Aorta (tissue), 5 donors: ENCODE data around the gene NSMF. TPM values are rescaled to one million over a fixed set of nuclear protein-coding genes. Genes with fewer than 3 reads are reported as not detected.

ENCODE experiments used
- ATAC-seq: fragments of 200-7000 bp; cut with Tn5 transposase; one replicate; pipeline ENCODE4 v1.9.1; 2022; ENCODE audit warnings: moderate library complexity; ENCODE audit not compliant: low FRiP score
- DNase-seq, 2 donors: peaks; one replicate each; pipeline ENCODE4 v3.0.0-alpha.2; 2020
- H3K27ac ChIP-seq, 2 donors: one replicate each; pipeline ENCODE4 v1.5.1; 2013; ENCODE audit warnings: low read length in 2 of 2, mild to moderate bottlenecking in 2 of 2, moderate library complexity in 2 of 2, control low read depth in 1 of 2, inconsistent platforms in 1 of 2, low read depth in 1 of 2
- H3K27me3 ChIP-seq, 2 donors: one replicate each; pipeline ENCODE4 v1.6.1; 2013; ENCODE audit warnings: control low read depth in 1 of 2, low read length in 1 of 2, mild to moderate bottlenecking in 1 of 2, moderate library complexity in 1 of 2; ENCODE audit not compliant: insufficient read depth in 2 of 2, control insufficient read depth in 1 of 2
- H3K36me3 ChIP-seq, 2 donors: one replicate each; pipeline ENCODE4 v1.6.1; 2013; ENCODE audit warnings: control low read depth in 1 of 2, low read length in 1 of 2, mild to moderate bottlenecking in 1 of 2; ENCODE audit not compliant: insufficient read depth in 2 of 2, control insufficient read depth in 1 of 2
- H3K4me1 ChIP-seq, 2 donors: one replicate each; pipeline ENCODE4 v1.6.1; 2013; ENCODE audit warnings: low read length in 2 of 2, control low read depth in 1 of 2, mild to moderate bottlenecking in 1 of 2, moderate library complexity in 1 of 2; ENCODE audit not compliant: insufficient read depth in 2 of 2, control insufficient read depth in 1 of 2
- H3K4me3 ChIP-seq, 2 donors: one replicate each; pipeline ENCODE4 v1.5.1; 2013; ENCODE audit warnings: low read length in 2 of 2, control low read depth in 1 of 2, mild to moderate bottlenecking in 1 of 2
- H3K9me3 ChIP-seq: one replicate; pipeline ENCODE4 v1.6.1; 2013; ENCODE audit warnings: mild to moderate bottlenecking, low read length; ENCODE audit not compliant: control insufficient read depth
- WGBS, 2 donors: extraction: QIAGEN DNeasy Blood & Tissue Kit; methylation state at CpG; one replicate each; pipeline ENCODE4 v1.1.7; 2013; 5-methylcytosine and 5-hydroxymethylcytosine counted together
- intact Hi-C, 2 donors: fragments of 100-400 bp; cut with DNase I; formaldehyde crosslinking; loops; one replicate each; pipeline versions ENCODE4 v1.14.2 to v1.15.0; 2022
- microRNA-seq, 2 donors: library from miRNA; unstranded; fragments of <30 nt; microRNA quantifications; one replicate each; pipeline ENCODE4 v1.2.0, GENCODE V29; 2020
- polyA plus RNA-seq, 2 donors: library from polyadenylated mRNA; stranded (reverse); fragments of 200-250 nt; gene quantifications; one replicate each; pipeline ENCODE4 v1.2.3, GENCODE V29; 2013
- total RNA-seq, 2 donors: library from RNA; stranded (reverse); fragmentation: NEBNext Ultra II Directional; extraction: Animal tissue kit (Norgen Biotek cat#: 25700); gene quantifications; one replicate each; pipeline ENCODE4 v1.2.1, GENCODE V29; 2021
- donor health status: healthy with polysubstance abuse.
- donor health status: Bipolar disorder and iron deficiency.
- donor health status: DM: no; HTN: no; CAD: no.
- donor health status: DM: no; HTN: no; CAD: no.
- donor health status: DM: yes; HTN: yes; CAD: no.

The NSMF gene
- total and polyA plus RNA-seq, 4 donors = 75.5 to 154 (median 77.5) TPM

DNA sequence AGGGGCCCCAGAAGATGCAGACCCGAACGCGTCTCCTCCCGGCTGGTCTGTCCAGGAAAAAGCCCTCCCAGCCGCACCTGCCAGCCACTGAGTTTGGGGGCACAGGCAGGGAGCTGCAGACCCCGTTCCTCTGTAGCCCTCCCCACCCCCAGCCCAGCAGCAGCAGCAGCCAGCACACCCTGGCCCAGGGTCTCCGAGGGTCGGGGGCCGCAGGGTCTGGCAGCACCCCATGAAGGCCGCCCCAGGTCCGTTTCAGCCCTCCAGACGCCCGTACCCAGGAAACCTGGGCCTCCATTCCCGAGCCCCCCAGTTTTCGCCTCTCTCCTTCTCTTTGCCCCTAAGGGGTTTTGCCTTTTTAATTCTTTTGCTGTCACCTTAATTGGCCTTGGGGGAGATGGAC is 55.9 kb downstream of the NSMF start:
- Histone ChIP-seq H3K4me1 (no peaks in the 10 kb centered on the region), H3K9me3 (no peaks in the 10 kb centered on the region), H3K27ac (no peak overlapping the region), H3K27me3 (no peaks in the 10 kb centered on the region), H3K4me3 (no peak overlapping the region), H3K36me3 (no peaks in the 10 kb centered on the region)
- intact Hi-C loops = loop anchor here in 1 of 2 donors (10.0 kb wide), 1 partner anchor 108 kb away; no protein-coding TSS in a partner anchor
- no peak for ATAC-seq
- DNase-seq = no peak
- WGBS, 2 donors = 92 to 96% methylated on average over 15 of the region's 15 CpGs

DNA sequence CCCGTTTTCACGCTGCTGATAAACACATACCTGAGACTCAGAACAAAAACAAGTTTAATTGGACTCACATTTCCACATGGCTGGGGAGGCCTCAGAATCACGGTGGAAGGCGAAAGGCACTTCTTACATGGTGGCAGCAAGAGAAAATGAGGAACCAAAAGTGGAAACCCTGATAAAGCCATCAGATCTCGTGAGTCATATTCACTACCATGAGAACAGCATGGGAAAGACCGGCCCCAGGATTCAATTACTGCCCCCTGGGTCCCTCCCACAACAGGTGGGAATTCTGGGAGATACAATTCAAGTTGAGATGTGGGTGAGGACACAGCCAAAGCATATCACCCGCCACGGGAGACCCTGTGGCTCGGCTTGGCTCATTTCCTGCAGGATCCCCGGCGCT is 56.4 kb downstream of the NSMF start:
- ATAC-seq (no peak), DNase-seq (no peak)
- no peaks in the 10 kb centered on the region for H3K9me3 ChIP-seq
- H3K27ac ChIP-seq = no peak overlapping the region
- no peaks in the 10 kb centered on the region for H3K36me3 ChIP-seq
- no peak overlapping the region for H3K4me3 ChIP-seq
- H3K27me3 ChIP-seq = no peaks in the 10 kb centered on the region
- intact Hi-C loops = loop anchor here in 1 of 2 donors (10.0 kb wide), 1 partner anchor 108 kb away; no protein-coding TSS in a partner anchor
- no peaks in the 10 kb centered on the region for H3K4me1 ChIP-seq
- WGBS, 2 donors = 87% methylated on average over 11 of the region's 11 CpGs

DNA sequence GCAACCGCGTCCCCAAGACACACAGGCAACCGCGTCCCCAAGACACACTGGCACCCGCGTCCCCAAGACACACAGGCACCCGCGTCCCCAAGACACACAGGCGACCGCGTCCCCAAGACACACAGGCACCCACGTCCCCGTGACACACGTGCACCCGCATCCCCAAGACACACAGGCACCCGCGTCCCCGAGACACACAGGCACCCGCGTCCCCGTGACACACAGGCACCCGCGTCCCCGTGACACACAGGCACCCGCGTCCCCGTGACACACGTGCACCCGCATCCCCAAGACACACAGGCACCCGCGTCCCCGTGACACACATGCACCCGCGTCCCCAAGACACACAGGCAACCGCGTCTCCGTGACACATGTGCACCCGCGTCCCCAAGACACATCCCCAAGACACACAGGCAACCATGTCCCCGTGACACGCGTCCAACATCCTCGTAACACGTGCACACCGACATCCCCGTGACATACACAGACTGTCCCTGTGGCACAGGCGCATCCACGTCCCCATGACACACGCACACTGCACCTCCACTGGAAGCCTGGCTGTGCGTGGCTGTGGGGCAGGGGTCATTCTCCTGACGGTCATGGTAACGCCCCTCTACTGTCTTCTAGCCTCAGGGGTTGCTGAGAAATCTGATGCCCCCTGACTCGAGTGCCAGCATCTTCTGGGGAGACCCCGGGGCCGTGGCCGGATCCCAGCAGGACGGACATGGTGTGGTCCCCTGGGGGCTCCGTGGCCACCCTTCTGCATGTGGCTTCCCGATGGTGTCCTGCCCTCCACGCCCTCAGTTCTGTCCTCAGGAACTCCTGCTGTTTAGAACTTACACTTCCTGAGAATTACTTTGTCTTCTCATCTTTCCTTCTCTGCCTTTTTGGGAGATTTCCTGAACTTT is 60.3 kb downstream of the NSMF start:
- DNase-seq (no peak), ATAC-seq (no peak)
- Histone ChIP-seq H3K9me3 (no peaks in the 10 kb centered on the region), H3K4me3 (no peak overlapping the region), H3K27me3 (no peaks in the 10 kb centered on the region), H3K27ac (no peak overlapping the region), H3K4me1 (no peaks in the 10 kb centered on the region), H3K36me3 (no peaks in the 10 kb centered on the region)
- intact Hi-C loops = no loop called here
- WGBS, 2 donors = 95 to 97% methylated on average over 60 of the region's 60 CpGs

DNA sequence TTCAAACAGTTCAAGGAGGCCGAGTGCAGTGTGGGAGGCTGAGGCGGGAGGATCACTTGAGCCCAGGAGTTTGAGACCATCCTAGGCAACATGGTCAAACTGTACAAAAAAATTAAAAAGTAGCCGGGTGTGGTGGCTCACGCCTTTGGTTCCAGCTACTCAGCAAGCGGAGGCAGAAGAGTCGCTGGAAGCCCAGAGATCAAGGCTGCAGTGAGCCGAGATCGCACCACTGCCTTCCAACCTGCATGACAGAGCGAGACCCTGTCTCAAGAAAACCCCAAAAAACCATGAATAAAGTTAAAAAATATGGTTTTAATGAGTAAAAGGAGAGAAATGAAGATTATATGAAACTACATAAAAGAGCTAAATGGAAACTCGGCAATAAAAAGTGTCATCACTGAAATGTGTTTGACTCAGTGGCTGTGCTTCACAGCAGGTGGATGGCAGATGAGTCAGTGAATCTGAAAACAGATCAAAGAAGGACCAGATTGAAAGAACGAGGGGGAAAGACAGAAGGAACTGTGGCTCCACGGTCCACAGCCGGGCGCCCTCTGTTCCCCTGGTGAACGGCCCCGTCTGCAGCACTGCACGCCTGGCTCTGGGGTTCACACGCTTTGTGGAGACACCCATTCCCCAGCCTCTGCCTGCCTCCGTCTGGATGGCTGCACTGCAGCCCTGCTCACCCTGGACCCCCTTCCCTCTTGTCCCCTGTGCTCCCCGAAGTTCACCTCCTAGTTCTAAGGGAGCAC is 61.3 kb downstream of the NSMF start:
- no peaks in the 10 kb centered on the region for H3K9me3 ChIP-seq
- no peaks in the 10 kb centered on the region for H3K27me3 ChIP-seq
- H3K36me3 ChIP-seq = no peaks in the 10 kb centered on the region
- WGBS, 2 donors = 96 to 97% methylated on average over 20 of the region's 20 CpGs
- H3K4me1 ChIP-seq = no peaks in the 10 kb centered on the region
- no peak for DNase-seq
- no peak for ATAC-seq
- intact Hi-C loops = no loop called here
- no peak overlapping the region for H3K4me3 ChIP-seq
- no peak overlapping the region for H3K27ac ChIP-seq

Small RNA genes lying within 50 kb of the gene (microRNA-seq; reads per million reads assigned to microRNA genes)
- gene MIR7114 = 0 to 4.8 reads per million in 2 donors

Other genes with a start within 250 kb of the NSMF start
- 1 to 10 TPM; 2.2 to 3.4 TPM for gene RNF208, start 237.1 kb downstream of the NSMF start, total RNA-seq
- gene RNF208, start 237.1 kb downstream of the NSMF start, polyA plus RNA-seq = 10 to 100 TPM in 1 of 2 donors, 1 to 10 TPM in 1; 2.9 to 11.8 TPM
- not detected for gene CYSRT1, start 234.2 kb downstream of the NSMF start, total RNA-seq
- 1 to 10 TPM in 1 of 2 donors, not detected in 1; 1.1 TPM for gene CYSRT1, start 234.2 kb downstream of the NSMF start, polyA plus RNA-seq
- gene RNF224, start 231.8 kb downstream of the NSMF start, total RNA-seq = not detected
- gene RNF224, start 231.8 kb downstream of the NSMF start, polyA plus RNA-seq = under 1 TPM; 0.08 to 0.25 TPM
- gene SLC34A3, start 228.4 kb downstream of the NSMF start, total RNA-seq = not detected
- gene SLC34A3, start 228.4 kb downstream of the NSMF start, polyA plus RNA-seq = not detected
- 100 to 1,000 TPM in 1 of 2 donors, 10 to 100 TPM in 1; 86.9 to 152 TPM for gene TUBB4B, start 218.0 kb downstream of the NSMF start, total RNA-seq
- gene TUBB4B, start 218.0 kb downstream of the NSMF start, polyA plus RNA-seq = 100 to 1,000 TPM in 1 of 2 donors, 10 to 100 TPM in 1; 94.2 to 128 TPM
- gene STPG3, start 208.0 kb downstream of the NSMF start, total RNA-seq = not detected
- not detected for gene STPG3, start 208.0 kb downstream of the NSMF start, polyA plus RNA-seq
- 10 to 100 TPM; 35.5 to 40.9 TPM for gene NELFB, start 204.0 kb downstream of the NSMF start, total RNA-seq
- 10 to 100 TPM; 21.7 to 47.9 TPM for gene NELFB, start 204.0 kb downstream of the NSMF start, polyA plus RNA-seq
- 10 to 100 TPM; 10.4 to 14.0 TPM for gene TOR4A, start 181.6 kb downstream of the NSMF start, total RNA-seq
- gene TOR4A, start 181.6 kb downstream of the NSMF start, polyA plus RNA-seq = 1 to 10 TPM; 2.6 to 6.0 TPM
- gene NRARP, start 157.1 kb downstream of the NSMF start, total RNA-seq = 10 to 100 TPM; 13.3 to 26.6 TPM
- gene NRARP, start 157.1 kb downstream of the NSMF start, polyA plus RNA-seq = under 1 TPM; 0.50 to 0.97 TPM
- 10 to 100 TPM; 21.9 to 38.2 TPM for gene EXD3, start 36.2 kb downstream of the NSMF start, total RNA-seq
- 10 to 100 TPM; 15.9 to 96.8 TPM for gene EXD3, start 36.2 kb downstream of the NSMF start, polyA plus RNA-seq
- 1 to 10 TPM; 4.1 to 8.5 TPM for gene NOXA1, start 35.9 kb downstream of the NSMF start, total RNA-seq
- gene NOXA1, start 35.9 kb downstream of the NSMF start, polyA plus RNA-seq = 10 to 100 TPM in 1 of 2 donors, 1 to 10 TPM in 1; 2.9 to 12.6 TPM
- not detected for gene ENTPD8, start 18.0 kb downstream of the NSMF start, total RNA-seq
- gene ENTPD8, start 18.0 kb downstream of the NSMF start, polyA plus RNA-seq = 1 to 10 TPM in 1 of 2 donors, not detected in 1; 3.1 TPM
- gene PNPLA7, start 91.1 kb upstream of the NSMF start, total RNA-seq = 10 to 100 TPM in 1 of 2 donors, 1 to 10 TPM in 1; 7.6 to 10.3 TPM
- 10 to 100 TPM in 1 of 2 donors, 1 to 10 TPM in 1; 2.1 to 36.6 TPM for gene PNPLA7, start 91.1 kb upstream of the NSMF start, polyA plus RNA-seq
- 10 to 100 TPM; 25.8 to 43.7 TPM for gene MRPL41, start 92.5 kb upstream of the NSMF start, total RNA-seq
- 10 to 100 TPM; 39.7 to 86.6 TPM for gene MRPL41, start 92.5 kb upstream of the NSMF start, polyA plus RNA-seq
- gene DPH7, start 119.6 kb upstream of the NSMF start, total RNA-seq = 10 to 100 TPM; 24.8 to 35.7 TPM
- gene DPH7, start 119.6 kb upstream of the NSMF start, polyA plus RNA-seq = 10 to 100 TPM in 1 of 2 donors, 1 to 10 TPM in 1; 9.9 to 94.0 TPM
- 10 to 100 TPM; 10.3 to 12.8 TPM for gene ZMYND19, start 131.2 kb upstream of the NSMF start, total RNA-seq
- 10 to 100 TPM in 1 of 2 donors, 1 to 10 TPM in 1; 8.0 to 15.0 TPM for gene ZMYND19, start 131.2 kb upstream of the NSMF start, polyA plus RNA-seq
- gene ARRDC1, start 146.4 kb upstream of the NSMF start, total RNA-seq = 10 to 100 TPM; 20.6 to 35.6 TPM
- gene ARRDC1, start 146.4 kb upstream of the NSMF start, polyA plus RNA-seq = 10 to 100 TPM; 26.8 to 58.9 TPM
- 10 to 100 TPM; 68.9 to 85.8 TPM for gene EHMT1, start 159.7 kb upstream of the NSMF start, total RNA-seq
- gene EHMT1, start 159.7 kb upstream of the NSMF start, polyA plus RNA-seq = 10 to 100 TPM; 14.7 to 33.2 TPM